PC-9 (cell line): ENCODE results near the gene DLX4. TPM values are rescaled to one million over a fixed set of nuclear protein-coding genes. Genes with fewer than 3 reads are reported as not detected.

Experiments used
- BruUV-seq: library from RNA; stranded (reverse); fragments of 400-500 nt; replicated peaks from 2 replicates; lab custom pipeline; 2021; lab: Mats Ljungman, UMichigan
- CTCF ChIA-PET: fragments of 300-600 bp; sonication (Branson Sonifier 250); formaldehyde crosslinking; loops from one replicate; lab custom pipeline; 2022; ENCODE audit warnings: antibody characterized with exemption; lab: Charles Lee
- POLR2A ChIA-PET: fragments of 300-600 bp; sonication (Branson Sonifier 250); formaldehyde crosslinking; loops from one replicate; lab custom pipeline; 2022; ENCODE audit warnings: antibody characterized with exemption; ENCODE audit not compliant: unreplicated experiment; lab: Charles Lee
- DNase-seq, 2 experiments: peaks; one replicate each; pipeline versions ENCODE4 v3.0.0 to v3.0.0-alpha.2; 2015 to 2022; ENCODE audit warnings: mixed read lengths in 1 of 2
- H2AFZ ChIP-seq: fragments of 200-600 bp; sonication (generic); 2 replicates; pipeline ENCODE4 v1.8.1; 2017; ENCODE audit warnings: antibody characterized with exemption
- H3F3A ChIP-seq: fragments of 200-600 bp; sonication (generic); 2 replicates; pipeline ENCODE4 v1.8.1; 2017; ENCODE audit warnings: antibody characterized with exemption, mild to moderate bottlenecking, low read depth; ENCODE audit not compliant: insufficient read depth
- H3K27ac ChIP-seq: fragments of 200-600 bp; sonication (generic); 2 replicates; pipeline ENCODE4 v1.6.1; 2016; ENCODE audit warnings: mixed run types
- H3K27me3 ChIP-seq: fragments of 200-600 bp; sonication (generic); 2 replicates; pipeline ENCODE4 v1.6.1; 2016; ENCODE audit warnings: low read depth, mixed run types; ENCODE audit not compliant: insufficient read depth
- H3K36me3 ChIP-seq: fragments of 200-600 bp; sonication (generic); 2 replicates; pipeline ENCODE4 v1.6.1; 2016; ENCODE audit warnings: low read depth, mixed run types
- H3K4me1 ChIP-seq: fragments of 200-600 bp; sonication (generic); replicated peaks from 2 replicates; pipeline ENCODE4 v1.6.1; 2016; ENCODE audit warnings: mixed run types; ENCODE audit not compliant: insufficient read depth
- H3K4me2 ChIP-seq: fragments of 200-600 bp; sonication (generic); 2 replicates; pipeline ENCODE4 v1.6.1; 2017; ENCODE audit warnings: mixed run types
- H3K4me3 ChIP-seq: fragments of 200-600 bp; sonication (generic); 2 replicates; pipeline ENCODE4 v1.6.1; 2016; ENCODE audit warnings: mixed run types
- H3K79me2 ChIP-seq: fragments of 200-600 bp; sonication (generic); 2 replicates; pipeline ENCODE4 v1.6.1; 2017; ENCODE audit warnings: low read depth, mixed run types
- H3K9me2 ChIP-seq: fragments of 200-600 bp; sonication (generic); 2 replicates; pipeline ENCODE4 v1.8.1; 2017; ENCODE audit warnings: mild to moderate bottlenecking; ENCODE audit not compliant: insufficient read depth
- H3K9me3 ChIP-seq: fragments of 200-600 bp; sonication (generic); 2 replicates; pipeline ENCODE4 v1.8.1; 2016; ENCODE audit warnings: low read depth; ENCODE audit not compliant: insufficient read depth
- H4K20me1 ChIP-seq: fragments of 200-600 bp; sonication (generic); 2 replicates; pipeline ENCODE4 v1.8.1; 2017; ENCODE audit not compliant: insufficient read depth
- CTCF ChIP-seq: fragments of 200-600 bp; sonication (generic); conservative IDR thresholded peaks from 2 replicates; pipeline ENCODE4 v1.6.1; 2017; ENCODE audit warnings: mixed run types, antibody characterized with exemption, mild to moderate bottlenecking, moderate library complexity
- EZH2 ChIP-seq: fragments of 200-600 bp; sonication (generic); IDR thresholded peaks from 2 replicates; pipeline ENCODE4 v1.8.0; 2017; ENCODE audit warnings: antibody characterized with exemption, low read depth
- intact Hi-C: fragments of 100-400 bp; cut with micrococcal nuclease; formaldehyde crosslinking; loops from one replicate; pipeline ENCODE4 v1.10.0; 2022; ENCODE audit not compliant: unreplicated experiment
- total RNA-seq: library from RNA; stranded (reverse); gene quantifications from 2 replicates; pipeline ENCODE4 v1.2.3, GENCODE V29; 2021

DLX4 gene
- total RNA-seq, 1 experiment from 2014 or later: 8.8 TPM

DNA sequence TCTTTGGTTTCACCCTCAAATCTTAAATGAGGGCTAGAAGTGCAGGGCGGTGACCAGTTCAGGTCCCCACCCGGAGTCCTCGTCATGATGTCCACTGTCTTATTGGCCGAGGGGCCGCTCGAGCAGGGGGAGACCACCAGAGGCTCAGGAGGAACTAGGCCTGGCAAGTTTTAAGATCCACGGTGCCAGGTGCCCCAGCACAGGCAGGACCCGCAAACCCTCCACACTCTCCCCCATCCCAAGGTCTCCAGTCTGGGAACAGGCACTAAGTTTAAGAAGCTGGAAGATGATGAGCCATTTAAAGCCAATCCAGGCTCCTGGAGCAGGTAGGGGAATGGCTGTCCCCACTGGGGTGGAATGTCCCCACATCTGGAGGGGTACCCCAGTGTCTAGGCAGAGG is 21.9 kb downstream of the DLX4 start:
- no peaks in the 10 kb centered on the region for H3K36me3 ChIP-seq
- TF ChIP-seq CTCF: no peak
- intact Hi-C loops: loop anchor here (10.0 kb wide), 1 partner anchor 576 kb away; the partner anchor contains the start of gene PHB1

DNA sequence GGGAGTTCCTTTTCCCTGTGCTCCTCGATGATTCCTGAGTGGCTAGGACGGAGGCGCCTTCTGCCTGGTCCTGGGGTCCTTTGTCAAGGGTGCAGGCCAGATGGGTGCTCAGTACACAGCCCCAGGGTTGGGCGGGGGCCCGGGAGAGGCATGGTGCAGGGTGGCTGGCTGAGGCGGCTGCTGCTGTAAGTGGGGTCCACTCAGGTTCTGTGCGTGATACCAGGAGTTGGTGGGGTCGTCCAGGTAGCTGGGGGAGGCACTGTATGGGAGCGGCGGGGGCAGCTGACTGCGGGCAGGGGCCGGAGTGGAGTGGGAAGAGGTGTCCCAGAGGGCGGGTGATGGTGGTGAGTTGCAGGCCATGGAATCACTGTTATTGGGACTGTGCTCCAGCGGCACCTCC is 22.4 kb downstream of the DLX4 start:
- intact Hi-C loops: loop anchor here (10.0 kb wide), 1 partner anchor 577 kb away; the partner anchor contains the start of gene PHB1
- peaks cover 6% of the 10 kb centered on the region; the same call in 1 of the 2 replicates for H3K79me2 ChIP-seq
- H3K4me1 ChIP-seq: peaks cover 28% of the 10 kb centered on the region
- no peaks in the 10 kb centered on the region for H4K20me1 ChIP-seq
- no TSS peak for BruUV-seq
- no peak overlapping the region for H2AFZ ChIP-seq
- H3F3A ChIP-seq: peaks cover 8% of the 10 kb centered on the region; the same call in 1 of the 2 replicates
- ChIA-PET CTCF (no interaction called here), POLR2A (interaction anchor here (0.6 kb wide), 1 partner anchor 14 kb away, joined by 5 read pairs; no protein-coding TSS in a partner anchor)
- no peak overlapping the region for H3K4me3 ChIP-seq
- no peak overlapping the region for H3K27ac ChIP-seq
- no peaks in the 10 kb centered on the region for H3K36me3 ChIP-seq
- no peaks in the 10 kb centered on the region for H3K9me2 ChIP-seq
- TF ChIP-seq EZH2 (no peak), CTCF (no peak)
- no peaks in the 10 kb centered on the region for H3K9me3 ChIP-seq
- no peak for DNase-seq
- no peak overlapping the region for H3K4me2 ChIP-seq
- H3K27me3 ChIP-seq: peaks cover 7% of the 10 kb centered on the region; the same call in 1 of the 2 replicates

More for the DNA sequence above, 21.9 kb downstream of the DLX4 start:
- no TSS peak for BruUV-seq
- Histone ChIP-seq H3K9me3 (no peaks in the 10 kb centered on the region), H3K9me2 (no peaks in the 10 kb centered on the region), H3K79me2 (peaks cover 6% of the 10 kb centered on the region; the same call in 1 of the 2 replicates), H4K20me1 (no peaks in the 10 kb centered on the region), H2AFZ (no peak overlapping the region), H3K4me2 (no peak overlapping the region), H3K27me3 (peaks cover 7% of the 10 kb centered on the region; the same call in 1 of the 2 replicates), H3K27ac (no peak overlapping the region), H3K4me1 (peaks cover 23% of the 10 kb centered on the region), H3F3A (peaks cover 4% of the 10 kb centered on the region; the same call in 1 of the 2 replicates), H3K4me3 (no peak overlapping the region)
- POLR2A ChIA-PET: no interaction called here
- no peak for DNase-seq
- CTCF ChIA-PET: no interaction called here

DNA sequence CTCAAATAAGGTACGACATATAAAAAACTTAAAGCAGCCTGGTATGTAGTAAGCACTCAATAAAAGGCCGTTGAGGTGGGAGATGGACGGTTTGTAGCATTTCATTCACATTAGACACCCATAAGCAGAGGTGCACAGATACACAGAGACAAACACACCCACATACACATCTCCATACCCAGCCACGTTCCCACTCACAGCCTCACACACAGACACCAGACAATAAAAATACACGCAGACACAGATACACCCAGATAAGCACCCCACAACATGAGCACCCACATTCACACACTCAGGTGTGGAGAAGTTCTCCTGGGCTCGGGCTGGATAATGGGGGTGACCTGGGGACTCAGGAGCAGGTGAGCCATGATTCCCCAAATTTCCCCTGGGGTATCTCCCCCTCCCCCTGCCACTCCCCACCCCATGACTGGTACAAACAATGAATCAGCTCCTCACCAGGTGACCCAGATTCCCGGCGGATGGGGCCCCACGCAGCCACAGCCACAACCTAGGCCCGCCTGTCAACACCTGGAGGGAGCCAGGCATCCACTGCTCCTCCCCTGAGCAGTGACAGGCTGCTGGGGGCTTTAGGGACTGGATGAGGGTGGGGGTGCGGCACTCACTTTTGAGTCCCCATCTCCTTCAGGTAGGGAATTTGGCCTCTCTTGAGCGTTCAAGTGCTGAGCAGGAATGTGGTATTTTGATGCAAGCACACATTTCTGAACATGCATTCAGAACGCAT is 23.4 kb downstream of the DLX4 start:
- Histone ChIP-seq H4K20me1 (no peaks in the 10 kb centered on the region), H3K9me2 (no peaks in the 10 kb centered on the region), H3K79me2 (peaks cover 6% of the 10 kb centered on the region; the same call in 1 of the 2 replicates), H3F3A (peaks cover 10% of the 10 kb centered on the region), H3K27ac (no peak overlapping the region), H3K9me3 (no peaks in the 10 kb centered on the region), H2AFZ (no peak overlapping the region), H3K4me1 (peaks cover 32% of the 10 kb centered on the region), H3K36me3 (no peaks in the 10 kb centered on the region), H3K4me2 (peak overlapping the region; percentile 94), H3K27me3 (peaks cover 7% of the 10 kb centered on the region; the same call in 1 of the 2 replicates), H3K4me3 (peak overlapping the region; percentile 63; the same call in 1 of the 2 replicates)
- DNase-seq: no peak
- ChIA-PET CTCF (interaction anchor here (0.7 kb wide), 1 partner anchor 37 kb away, joined by 5 read pairs; no protein-coding TSS in a partner anchor), POLR2A (interaction anchor here (0.6 kb wide), 1 partner anchor 15 kb away, joined by 5 read pairs; no protein-coding TSS in a partner anchor)
- TF ChIP-seq EZH2 (no peak), CTCF (no peak)
- BruUV-seq: no TSS peak
- intact Hi-C loops: loop anchor here (10.0 kb wide), 1 partner anchor 578 kb away; the partner anchor contains the start of gene PHB1
